GM12801 (cell line): Measurements from ENCODE around the gene PSMG4.

ENCODE experiments used
- TF ChIP-seq, protein P1 (sequence below): IDR thresholded peaks from one replicate; pipeline ENCODE4 v1.5.1; 2011; ENCODE audit warnings: control low read depth; ENCODE audit not compliant: insufficient read length; ENCODE audit errors: extremely low read depth

PSMG4 gene

DNA sequence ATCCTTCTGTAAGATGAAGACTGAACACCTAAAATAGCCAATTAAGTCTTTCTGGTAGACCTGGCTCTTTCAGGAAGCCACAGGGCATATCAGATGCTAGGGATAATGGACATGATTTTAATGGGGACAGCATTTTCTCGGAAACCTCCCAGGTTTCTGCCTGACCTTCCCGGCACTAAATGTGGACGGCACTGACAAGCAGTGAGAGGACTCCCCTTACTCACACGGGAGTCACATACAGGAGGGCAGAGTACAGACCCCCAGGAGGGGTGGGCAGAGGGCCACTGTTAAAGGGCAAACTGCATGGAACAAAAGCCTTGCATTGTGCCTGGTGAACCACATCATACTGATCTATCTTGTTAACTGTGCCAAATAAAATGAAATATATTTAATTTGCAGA, 19.9 kb downstream of the PSMG4 start:
- TF ChIP-seq, protein P1, sequence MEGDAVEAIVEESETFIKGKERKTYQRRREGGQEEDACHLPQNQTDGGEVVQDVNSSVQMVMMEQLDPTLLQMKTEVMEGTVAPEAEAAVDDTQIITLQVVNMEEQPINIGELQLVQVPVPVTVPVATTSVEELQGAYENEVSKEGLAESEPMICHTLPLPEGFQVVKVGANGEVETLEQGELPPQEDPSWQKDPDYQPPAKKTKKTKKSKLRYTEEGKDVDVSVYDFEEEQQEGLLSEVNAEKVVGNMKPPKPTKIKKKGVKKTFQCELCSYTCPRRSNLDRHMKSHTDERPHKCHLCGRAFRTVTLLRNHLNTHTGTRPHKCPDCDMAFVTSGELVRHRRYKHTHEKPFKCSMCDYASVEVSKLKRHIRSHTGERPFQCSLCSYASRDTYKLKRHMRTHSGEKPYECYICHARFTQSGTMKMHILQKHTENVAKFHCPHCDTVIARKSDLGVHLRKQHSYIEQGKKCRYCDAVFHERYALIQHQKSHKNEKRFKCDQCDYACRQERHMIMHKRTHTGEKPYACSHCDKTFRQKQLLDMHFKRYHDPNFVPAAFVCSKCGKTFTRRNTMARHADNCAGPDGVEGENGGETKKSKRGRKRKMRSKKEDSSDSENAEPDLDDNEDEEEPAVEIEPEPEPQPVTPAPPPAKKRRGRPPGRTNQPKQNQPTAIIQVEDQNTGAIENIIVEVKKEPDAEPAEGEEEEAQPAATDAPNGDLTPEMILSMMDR, result no peak

DNA sequence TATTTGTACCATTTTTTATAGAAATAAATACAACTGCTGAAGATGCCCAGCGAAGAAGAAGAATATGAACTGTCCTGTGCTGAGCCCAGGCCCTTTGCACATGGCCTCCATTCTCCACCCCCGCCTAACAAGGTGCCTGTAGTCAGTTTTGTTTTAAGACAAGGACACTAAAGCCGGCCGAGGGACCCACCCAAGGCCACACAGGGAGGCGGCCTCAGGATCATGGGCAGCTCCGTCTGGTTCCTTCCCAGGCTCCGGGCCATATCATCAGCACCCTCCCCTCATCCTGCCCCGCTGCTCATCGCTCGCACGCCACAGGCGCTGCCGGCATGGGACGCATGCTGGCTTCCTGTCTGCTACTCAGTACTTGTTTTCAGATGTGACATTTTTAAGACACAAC, 21.3 kb downstream of the PSMG4 start:
- TF ChIP-seq, protein P1, result no peak

DNA sequence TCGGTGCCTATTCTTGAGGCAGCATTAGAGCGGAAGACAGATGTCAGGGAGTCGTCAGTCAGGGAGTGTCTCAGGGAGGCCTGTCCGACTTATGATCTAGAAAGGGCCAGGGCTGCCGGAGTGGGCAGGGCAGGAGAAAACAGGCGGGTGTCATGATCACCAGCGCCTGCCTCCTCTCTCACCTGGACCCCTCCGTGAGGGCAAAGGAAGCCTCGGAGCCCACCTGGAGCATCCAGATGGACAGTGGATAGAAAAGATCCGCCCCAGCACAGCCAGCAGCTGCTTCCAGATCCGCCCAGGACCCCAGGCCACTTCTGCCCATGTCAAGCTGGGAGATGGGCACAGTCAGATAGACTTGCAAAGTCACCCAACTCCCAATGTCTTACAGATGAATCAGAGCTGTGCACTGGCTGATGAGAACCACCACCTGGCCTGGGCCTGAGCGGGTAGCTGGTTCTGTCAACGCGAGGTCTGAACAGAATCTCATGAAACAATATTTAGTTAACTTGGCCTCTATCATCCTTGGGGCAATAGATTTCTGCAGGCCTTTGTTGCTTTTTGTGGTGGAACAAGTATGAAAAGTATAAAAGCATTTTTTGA, 22.2 kb downstream of the PSMG4 start:
- TF ChIP-seq, protein P1, result no peak

DNA sequence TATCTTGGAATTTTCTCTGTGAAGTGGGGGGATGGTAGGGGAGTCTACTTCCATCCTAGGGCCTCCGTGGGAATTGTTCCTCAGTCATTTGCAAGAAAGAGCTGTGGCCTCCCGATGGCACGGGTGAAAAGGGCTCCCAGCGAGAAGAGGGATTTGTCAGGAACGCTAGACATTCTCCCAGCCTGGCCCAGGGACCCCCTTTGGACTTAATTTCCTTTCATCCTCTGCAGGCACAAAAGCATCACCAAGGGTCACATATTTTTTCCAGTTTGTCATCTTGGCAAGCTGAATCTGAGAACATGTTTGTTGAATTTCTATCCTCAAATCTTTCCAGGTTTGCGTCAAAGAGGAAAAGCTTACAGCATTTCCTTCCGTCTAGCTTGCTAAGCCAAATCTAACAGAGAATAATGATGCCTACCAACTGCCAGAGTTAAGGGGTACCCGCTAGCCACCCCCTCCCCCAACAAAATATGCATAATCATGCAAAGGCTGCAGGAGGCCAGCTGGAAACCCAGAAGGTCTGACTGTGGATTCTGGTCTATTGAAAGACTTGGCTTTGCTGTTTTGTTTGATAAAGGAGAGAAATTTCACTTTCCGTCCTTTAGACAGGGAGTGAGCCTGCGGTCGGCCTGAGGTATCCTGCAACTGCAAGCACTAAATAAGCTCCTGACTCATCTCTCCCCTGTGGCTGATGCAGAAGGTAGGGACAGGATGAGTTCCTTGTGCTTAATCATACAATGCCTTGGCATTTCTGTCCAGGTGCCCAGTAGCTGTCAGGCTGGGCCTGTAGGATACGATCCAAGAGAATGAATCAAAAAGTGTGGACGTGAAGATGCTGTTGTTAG, 23.1 kb downstream of the PSMG4 start:
- TF ChIP-seq, protein P1, result no peak

DNA sequence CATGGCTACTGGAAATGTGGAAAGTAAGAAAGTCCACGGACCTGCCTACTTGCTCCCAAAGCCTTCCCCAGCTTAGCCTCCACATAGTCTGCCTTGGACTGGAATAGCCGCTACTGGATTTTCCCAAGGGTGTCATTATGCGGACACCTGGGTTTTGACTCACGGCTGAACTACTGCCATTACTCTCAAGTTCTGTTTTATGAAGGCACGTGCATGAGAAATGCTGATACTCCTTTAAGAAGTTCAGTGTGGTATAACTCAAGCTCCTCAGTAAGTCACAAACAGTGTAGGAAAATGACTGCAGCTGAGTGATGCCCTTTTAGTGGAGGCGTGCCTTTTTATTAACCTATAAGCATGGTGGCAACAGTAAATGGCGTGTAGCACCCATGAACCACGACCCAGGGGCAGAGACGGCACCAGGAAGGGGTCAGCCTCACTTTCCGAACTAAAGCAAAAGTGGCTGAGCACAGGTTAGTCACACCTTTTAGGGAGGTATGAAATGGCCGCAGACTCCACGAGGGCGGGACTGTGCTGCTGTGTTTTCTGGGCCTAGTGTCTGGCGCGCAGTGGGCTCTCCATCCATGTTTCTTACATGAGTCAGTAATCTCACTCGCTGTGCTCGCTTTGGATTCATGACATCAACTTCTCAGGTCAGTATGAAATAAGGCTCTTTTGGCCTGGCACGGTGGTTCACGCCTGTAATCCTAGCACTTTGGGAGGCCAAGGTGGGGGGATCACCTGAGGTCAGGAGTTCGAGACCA, 23.9 kb downstream of the PSMG4 start:
- TF ChIP-seq, protein P1, result no peak

DNA sequence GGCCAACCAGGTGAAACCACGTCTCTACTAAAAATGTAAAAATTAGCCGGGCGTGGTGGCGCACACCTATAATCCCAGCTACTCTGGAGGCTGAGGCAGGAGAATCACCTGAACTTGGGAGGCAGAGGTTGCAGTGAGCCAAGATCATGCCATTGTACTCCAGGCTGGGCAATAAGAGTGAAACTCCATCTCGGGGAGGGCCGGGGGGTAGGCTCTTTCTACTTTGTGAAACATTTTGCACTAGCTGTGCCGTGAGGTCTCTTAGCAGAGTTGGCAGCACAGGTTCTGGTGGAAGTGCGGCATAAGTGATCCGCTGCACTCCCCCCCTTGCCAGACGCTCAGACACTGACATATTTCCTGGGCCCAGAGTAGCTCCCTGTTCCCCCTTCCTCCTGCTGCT, 24.5 kb downstream of the PSMG4 start:
- TF ChIP-seq, protein P1, result no peak
